GM21360 (cell line): ENCODE results near the gene APLP1.
"Not testable (repeated sequence)": the region's sequence is repeated elsewhere in the genome, so short reads cannot be mapped to it uniquely, and the experiment has no call there.

ENCODE experiments used
- ATAC-seq: cut with Tn5 transposase; IDR thresholded peaks from one replicate; pipeline ENCODE4 v1.9.1; 2021; ENCODE audit warnings: mild to moderate bottlenecking, moderate library complexity; ENCODE audit not compliant: unreplicated experiment

APLP1 gene

DNA sequence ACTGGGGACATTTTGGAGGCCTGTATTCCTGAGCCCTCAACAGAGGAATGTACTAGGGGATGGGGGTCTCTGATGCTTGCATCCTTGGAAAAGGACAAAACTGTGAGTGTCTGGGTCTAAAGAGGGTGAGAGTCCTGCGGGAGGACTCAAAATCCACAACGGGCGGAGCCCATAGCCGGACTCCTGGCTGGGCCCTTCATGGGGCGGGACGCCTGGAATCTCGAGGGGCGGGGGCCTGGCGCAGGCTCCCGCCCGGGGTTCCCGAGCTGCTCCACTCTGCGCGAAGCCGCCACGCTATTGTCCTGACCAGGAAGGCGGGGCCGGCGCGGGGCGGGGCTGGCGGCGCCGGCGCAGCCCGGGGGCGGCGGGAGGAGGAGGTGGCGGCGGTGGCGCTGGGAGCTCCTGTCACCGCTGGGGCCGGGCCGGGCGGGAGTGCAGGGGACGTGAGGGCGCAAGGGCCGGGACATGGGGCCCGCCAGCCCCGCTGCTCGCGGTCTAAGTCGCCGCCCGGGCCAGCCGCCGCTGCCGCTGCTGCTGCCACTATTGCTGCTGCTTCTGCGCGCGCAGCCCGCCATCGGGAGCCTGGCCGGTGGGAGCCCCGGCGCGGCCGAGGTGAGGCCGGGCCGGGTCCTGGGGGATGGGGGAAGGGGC, at the start of gene APLP1:
APLP1 (plus strand) TSS at position 403 of the 651 bp plus-strand sequence; CDS start at position 466, 63 bp downstream.
- peak; percentile 49 for ATAC-seq

DNA sequence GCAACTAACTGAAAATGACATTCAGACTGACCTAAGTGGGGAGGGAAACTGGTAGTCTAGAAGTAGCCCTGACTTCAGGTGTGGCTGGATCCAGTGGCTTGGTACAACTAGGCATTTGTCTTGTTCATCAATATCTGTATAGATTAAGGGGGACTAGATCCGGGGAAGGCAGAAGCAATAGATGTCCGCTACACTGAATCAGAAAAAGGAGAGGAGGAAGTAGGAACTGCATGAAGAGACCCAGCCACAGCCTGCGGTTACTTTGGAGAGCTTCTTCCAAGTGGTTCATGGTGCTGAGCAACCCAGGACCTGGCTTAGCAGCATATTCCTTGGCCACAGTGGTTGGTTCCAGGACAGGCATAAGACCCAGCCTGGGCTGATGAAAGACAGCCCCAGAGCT, 45.8 kb upstream of the APLP1 start:
- ATAC-seq = no peak

DNA sequence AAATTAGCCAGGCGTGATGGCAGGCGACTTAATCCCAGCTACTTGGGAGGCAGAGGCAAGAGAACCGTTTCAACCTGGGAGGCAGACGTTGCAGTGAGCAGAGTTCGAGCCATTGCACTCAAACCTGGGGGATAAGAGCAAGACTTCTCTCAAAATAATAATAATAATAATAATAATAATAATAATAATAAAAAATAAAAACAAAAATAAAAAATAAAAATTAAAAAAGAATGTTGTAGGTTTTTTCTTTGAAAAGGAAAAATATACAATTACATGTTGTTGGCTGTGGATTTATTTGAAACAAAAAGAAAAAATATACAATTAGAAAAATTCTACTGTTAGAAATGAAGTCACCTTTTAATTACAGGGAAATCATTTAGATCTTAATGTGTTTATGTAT, 44.2 kb upstream of the APLP1 start:
- no peak for ATAC-seq

DNA sequence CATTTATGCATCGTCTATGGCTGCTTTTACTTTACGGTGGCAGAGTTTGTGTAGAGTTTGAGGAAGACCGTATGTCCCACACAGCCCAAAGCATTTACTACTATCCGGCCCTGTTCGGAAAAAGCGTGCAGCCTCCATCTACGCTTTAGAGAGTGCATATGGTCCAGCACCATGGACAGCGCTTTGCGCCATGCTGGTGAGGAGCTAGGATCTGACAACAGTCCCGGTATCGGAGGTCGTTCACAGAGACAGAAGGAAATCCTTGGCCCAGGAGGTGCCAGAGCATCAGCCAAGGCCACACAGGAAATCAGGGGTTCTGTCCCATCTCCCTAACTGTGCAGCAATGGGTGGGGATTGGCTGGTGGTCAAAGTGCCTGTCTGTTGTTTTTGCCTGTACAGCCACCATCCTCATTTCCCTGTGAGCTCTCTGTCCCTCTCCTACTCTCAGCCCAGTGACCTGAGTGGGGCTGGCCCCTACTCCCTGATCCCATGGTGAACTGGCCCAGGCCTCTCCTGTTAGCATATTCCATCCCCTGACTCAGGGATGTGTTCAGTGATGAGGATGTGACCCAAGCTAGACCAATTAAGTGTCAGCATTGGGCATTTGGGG, 39.6 kb upstream of the APLP1 start:
- ATAC-seq = no peak

DNA sequence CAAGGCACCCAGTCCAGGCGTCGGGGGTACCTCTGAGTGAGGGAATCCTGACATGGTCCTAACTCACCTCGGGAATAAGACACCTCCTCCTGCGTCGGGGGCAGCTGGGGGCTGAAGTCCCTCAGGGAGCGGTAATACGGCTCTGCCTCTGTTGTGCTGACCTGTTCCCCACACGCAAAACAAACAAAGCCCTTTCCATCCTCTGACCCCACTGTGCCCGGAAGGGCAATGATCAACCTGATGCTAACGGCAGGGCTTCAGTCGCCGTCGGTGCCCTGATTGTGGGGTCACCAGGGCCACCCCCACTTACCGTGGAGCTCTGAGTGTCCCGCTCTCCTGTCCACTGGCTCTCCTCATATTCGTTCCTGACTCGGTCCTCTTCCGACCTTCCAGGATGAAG, 37.4 kb upstream of the APLP1 start:
- ATAC-seq = no peak

DNA sequence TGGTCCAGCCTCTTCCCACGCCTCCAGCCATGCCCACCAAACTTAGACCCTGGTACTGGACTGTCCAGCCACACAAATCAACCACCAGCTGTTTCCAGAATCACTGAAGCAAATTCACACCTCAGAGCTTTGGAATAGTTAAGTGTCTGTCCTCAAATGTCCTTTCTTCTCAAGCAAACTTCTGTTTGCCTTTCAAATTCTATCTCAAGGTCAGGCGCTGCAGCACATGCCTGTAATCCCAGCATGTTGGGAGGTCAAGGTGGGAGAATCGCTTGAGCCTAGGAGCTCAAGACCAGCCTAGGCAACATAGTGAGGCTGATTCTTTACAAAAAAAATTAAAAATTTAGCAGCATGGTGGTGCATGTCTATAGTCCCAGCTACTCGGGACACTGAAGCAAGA, 36.3 kb upstream of the APLP1 start:
- ATAC-seq = no peak

DNA sequence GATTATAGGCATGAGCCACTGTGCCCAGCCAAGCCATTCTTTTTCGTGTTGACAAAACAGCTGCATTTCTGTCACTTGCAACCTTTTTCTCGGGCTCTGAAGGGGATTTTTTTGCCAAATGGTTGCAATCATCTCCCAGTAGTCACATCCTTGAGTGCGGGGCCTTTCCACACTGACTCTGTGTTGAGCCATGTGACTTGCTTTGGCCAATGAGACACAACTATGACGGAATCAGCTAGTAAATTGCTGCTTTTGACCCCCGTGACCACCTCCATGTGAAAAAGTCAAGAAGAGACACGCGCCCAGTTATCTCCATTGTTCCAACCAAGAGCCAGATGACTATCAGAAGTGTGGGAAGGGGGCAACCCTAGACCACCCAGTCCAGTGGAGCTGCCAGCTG, 34.4 kb upstream of the APLP1 start:
- no peak for ATAC-seq

DNA sequence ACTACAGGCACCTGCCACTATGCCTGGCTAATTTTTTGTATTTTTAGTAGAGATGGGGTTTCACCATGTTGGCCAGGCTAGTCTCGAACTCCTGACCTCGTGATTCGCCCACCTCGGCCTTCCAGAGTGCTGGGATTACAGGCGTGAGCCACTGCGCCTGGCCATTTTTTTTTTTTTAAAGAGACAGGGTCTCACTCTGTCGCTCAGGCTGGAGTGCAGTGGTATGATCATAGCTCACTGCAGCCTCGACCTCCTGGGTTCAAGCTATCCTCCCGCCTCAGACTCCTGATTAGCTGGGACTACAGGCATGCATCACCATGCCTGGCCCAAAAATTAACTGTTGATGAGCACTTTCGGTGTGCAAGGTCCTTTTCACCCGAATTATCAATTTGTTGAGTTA, 32.3 kb upstream of the APLP1 start:
- not testable (repeated sequence) for ATAC-seq

DNA sequence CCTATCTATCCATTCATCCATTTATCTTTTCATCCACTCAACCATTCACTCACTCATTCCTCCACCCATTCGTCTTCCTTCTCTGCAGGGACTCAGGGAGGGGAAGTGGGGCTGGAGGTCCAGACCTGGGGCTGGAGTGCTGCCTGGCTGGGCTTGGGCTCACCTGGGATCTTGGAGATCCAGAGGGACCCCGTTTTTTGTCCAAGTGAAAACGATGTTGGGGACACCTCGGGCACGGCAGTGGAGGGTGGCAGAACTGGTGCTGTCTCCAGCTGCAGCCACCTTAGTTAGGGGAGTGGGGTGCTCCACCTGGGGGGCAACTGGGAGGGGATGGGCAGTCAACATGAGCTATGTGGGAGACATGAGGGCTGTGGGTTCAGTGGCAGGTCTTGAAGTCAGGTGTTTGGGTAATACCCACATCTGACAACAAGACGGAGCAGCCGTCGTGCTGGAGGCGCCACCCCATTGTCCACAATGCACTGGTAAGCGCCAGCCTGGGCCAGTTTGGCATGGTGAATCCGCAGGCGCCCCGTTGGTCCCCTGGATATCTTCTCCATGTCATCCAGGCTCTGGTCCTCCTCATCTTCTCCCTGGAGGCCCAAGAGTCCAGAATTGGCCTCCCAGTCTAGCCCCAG, 26.3 kb upstream of the APLP1 start:
- no peak for ATAC-seq

DNA sequence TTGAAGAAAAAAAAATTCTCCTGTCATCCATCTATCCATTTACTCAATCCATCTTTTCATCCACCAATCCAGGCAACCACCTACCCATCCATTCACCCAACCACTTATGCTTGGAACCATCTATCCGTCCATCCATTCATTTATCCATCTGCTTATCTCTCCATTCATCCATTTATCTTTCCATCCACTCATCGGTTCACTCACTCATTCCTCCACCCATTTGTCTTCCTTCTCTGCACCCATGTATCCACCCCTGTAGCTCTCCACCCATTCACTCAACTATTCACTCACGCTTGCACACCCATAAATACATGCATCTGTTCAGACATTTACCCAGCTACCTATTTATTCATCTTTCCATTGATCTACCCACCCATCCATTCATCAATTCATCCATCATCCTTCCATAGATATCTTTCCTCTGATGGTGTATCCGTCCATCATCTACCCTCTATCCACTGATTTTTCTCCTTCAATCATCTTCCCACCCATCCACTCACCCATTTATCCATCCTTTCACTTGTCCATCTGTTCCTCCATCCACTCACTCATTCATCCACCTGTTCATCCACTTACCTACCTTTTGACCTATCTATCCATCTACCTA, 25.6 kb upstream of the APLP1 start:
- no peak for ATAC-seq

DNA sequence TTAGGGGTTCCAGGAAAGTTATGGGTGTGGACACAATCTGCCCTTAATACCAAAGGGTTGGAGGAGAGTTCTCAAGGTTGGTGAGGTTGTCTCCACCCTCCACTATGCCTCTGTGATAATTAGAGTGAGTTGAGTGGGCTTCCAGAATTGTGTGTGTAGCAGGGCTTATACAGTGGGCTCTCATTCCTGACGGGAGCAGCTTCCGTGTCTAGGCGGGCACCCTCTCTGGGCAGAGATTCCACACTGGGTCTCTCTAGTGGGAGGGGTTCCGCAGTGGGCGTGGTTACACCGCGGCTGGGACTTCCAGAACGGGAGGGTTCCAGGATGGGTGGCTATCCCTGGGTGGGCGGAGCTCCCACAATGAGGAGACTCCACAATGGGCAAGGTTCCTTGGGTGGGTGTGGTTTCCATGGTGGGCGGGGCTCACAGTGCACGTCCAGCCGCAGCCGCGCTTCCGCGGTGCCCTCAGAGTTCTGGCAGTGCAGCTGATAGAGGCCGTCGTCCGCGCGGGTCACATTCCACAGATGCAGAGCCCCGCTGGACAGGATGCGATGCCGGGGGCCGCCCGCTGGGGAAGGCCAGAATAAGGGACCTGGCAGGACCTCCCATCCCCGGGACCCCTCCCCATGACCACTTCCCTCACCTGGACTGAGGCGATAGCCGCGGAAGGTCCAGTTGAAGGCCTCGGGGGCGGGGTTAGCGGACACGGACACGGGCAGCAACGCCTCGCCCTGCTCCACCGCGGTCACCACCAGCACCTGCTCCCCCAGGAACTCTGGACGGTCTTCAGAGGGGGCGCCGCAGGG, 24.5 kb upstream of the APLP1 start:
- no peak for ATAC-seq

DNA sequence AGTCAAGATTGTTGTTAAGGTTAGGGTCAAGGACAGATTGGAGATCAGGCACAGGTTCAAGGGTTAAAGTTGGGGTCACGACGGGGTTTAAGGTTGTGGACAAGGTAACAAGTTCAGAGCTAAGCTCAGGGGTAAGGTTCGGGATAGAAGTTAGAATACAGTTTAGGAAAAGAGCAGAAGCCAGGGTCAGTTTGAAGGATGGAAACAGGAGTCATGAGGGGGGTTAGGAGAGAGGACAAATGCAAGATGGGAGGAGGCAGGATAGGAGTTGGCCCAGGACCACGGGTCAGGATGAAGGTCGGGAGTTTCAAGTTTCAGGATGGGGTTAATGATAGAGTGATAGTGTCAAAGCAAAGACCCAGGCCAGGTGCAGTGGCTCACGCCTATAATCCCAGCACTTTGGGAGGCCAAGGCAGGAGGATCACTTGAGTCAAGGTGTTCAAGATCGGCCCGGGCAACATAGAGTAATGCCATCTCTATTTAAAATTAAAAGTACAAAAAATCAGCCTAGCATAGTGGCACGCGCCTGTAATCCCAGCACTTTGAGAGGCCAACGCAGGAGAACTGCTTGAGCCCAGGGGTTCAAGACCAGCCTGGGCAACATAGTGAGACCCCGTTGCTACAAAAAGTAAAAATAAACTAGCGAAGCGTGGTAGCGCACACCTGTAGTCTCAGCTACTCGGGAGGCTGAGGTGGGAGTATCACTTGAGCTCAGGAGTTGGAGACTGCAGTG, 23.7 kb upstream of the APLP1 start:
- ATAC-seq = no peak

DNA sequence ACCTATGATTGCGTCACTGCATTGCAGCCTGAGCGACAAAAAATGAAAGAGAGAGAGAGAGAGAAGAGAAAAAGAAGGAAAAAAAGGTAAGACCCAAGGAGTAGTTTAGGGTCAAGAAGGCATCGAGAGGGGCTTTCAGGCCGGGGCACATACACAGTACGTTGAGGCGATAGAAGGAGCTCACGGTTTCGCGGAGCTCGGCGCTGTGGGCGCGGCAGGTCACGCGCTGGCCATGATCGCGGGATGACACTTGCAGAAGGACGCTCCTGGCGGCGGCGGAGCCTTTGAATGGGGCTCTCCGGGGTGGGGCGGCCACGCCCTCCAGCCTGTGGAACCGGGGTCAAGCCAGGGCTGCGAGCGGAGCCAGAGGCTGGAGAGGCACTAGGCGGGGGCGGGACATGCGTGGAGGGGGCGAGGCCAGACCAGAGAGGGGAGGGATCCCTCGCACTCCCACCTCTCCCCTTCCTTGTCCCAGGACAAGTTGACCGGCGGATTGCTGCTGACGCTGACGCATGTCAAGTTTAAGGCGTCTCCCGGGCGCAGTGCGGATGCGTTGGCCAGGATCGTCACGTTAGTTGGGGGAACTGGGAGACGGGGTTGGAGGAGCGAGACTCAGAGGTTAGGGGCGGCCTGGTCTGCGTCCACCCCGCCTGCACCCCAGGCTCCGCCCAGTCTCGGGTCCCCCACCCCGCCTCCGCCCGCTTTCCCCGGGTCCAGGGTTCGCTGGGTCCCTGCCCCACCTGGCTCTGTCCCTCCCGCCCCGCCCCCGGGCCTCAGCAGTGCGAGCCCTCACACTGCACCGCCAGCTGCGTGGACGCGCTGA, 22.9 kb upstream of the APLP1 start:
- ATAC-seq = no peak

DNA sequence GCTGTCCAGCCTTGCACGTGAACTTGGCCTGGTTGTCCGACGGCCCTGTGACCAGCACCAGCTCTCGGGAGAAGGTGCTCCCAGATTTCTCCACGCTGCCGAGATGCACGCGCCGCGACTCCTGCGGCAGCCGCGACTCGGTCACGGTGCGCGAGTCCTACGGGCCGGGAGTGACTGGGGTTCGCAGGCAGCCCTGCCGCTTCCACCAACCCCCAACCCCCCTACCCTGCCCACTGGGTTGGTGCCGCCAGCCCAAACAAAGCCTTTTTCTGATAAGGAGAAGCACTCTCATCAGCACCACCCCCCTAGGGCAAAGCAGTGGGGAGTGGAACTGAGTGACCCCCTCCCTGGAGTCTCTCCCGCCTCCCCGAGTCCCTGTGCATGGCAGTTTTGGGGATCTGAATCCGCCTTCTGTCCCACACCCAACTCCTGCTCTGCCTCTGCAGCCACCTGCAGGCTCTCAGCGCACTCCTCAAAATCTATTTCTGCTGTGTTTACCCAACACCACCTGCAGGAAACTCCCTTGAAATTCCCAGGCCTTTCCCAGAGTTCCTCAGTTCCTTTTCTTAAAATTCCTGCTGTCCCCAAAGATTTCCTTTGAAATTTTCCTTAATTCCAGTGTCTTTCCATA, 22.2 kb upstream of the APLP1 start:
- no peak for ATAC-seq

DNA sequence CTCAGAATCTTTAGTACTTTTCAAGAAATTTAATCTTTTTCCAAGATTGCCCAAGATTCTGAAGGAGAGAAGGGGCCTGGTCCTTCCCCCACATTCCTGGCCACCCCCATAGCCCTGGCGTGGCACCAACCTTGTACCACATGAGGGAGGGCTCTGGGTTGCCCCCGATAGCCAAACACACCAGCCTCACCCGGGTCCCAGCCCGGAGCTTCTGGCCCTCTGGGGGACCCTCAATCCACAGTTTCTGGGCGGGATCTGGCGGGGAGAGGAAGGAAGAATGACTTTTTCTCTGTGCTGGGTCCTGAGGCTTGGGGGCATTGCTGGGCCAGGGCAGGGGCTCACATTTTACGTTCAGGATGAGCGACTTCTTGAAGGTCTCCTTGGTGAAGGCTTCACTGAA, 20.5 kb upstream of the APLP1 start:
- ATAC-seq = no peak

DNA sequence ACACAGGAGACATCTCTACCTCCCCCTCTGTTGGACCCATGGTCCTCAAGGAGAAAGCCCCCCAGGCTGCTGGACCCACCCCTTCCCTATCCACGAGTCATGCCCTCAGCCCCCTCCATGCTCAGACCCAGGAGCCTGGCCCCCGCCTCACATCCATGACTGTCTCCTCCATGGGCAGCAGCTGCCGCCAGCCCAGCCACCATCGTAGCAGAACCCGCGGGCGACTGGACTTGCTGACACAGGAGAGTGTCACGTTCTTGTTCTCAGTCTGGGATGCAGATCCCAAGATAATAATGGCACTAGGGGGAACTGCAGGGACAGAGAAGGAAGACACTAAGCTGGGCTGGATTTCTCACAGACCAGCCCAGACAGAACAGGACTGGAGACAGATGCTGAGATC, 19.9 kb upstream of the APLP1 start:
- ATAC-seq = no peak

DNA sequence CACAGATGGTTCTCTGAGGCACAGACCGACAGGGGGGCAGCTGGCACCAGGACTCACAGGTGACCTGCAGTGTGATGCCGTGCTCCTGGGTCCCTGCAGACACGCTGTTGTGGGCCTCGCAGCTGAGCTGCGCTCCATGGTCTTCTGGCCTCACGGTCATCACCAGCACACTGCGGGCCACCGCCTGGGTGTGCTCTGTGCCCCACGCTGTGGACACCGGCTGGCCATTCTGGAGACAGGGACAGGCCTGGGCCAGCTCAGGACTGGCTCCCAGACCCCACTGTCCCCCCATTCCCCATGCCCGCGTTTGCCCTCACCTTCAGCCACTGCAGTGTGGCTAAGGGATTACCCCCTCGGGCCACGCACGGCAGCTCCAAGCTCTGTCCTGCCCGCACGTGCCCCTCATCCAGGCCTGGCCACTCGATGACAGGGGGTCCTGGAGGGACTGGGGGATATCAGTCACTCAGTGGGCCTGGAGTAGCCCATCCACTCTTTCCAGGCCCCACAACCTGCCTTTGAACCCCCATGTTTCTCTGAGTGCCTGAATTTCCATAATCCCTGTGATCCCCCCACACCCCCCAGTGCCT, 19.4 kb upstream of the APLP1 start:
- no peak for ATAC-seq

DNA sequence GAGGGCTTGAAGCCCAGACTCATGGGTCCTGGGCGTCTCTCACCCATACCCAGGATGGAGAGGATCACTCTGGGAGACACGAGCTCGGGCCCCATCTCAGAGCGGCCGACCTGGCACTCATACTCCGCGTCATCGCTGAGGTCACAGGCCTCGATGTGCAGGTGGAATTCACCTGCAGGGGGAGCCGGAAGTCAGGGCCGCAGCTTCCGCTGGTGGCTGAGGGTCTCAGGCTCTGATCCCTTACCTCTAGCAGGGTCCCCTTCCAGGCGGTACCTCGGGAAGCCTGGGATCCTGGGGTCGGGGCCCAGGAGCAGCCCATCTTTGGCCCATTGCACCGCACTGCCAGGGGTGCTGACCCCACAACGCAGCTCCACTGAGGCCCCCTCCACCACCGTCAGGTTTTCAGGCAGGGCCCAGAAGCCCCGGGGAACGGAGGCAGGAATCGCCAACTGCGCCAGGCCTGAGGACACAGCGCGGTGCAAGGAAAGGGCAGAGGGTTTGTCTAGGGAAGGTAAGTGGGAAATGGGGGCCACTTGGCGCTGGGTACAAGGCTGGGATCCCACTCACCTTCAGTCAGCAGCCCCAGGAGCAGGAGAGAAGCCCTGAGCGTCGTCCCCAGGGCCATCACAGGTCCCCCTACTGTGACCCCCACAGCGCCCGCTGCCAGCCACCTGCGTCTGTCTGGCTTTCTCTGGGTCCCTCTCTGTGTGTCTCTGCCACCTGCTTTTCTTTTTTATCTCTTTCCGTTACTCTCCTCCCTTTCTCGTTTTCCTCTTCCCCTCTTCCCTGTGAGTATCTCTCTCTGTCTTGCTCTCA, 17.0 kb upstream of the APLP1 start:
- no peak for ATAC-seq
